K562 (cell line): ENCODE data around the gene TCAP. TPM values are rescaled to one million over a fixed set of nuclear protein-coding genes. Genes with fewer than 3 reads are reported as not detected.
A peak's percentile ranks its signal among the peaks of the same experiment; 100 is the strongest.

ENCODE experiments used
- ATF7 ChIP-seq: fragments of 450-650 bp; IDR thresholded peaks from 2 replicates; pipeline ENCODE4 v1.7.1; 2014; ENCODE audit warnings: mild to moderate bottlenecking, moderate library complexity
- CCAR2 ChIP-seq: fragments of 200-400 bp; formaldehyde crosslinking; IDR thresholded peaks from 2 replicates; pipeline ENCODE4 v1.6.1; 2017; ENCODE audit warnings: mild to moderate bottlenecking, low read depth, low read length
- CXXC5 ChIP-seq: fragments of 250-450 bp; sonication (Bioruptor Pico); IDR thresholded peaks from 2 replicates; pipeline ENCODE4 v1.8.0; 2022; ENCODE audit warnings: inconsistent platforms, mild to moderate bottlenecking, moderate library complexity
- EWSR1 ChIP-seq: fragments of 450-650 bp; IDR thresholded peaks from 2 replicates; pipeline ENCODE4 v1.6.1; 2018; ENCODE audit warnings: borderline replicate concordance, mild to moderate bottlenecking, low read depth, moderate library complexity; ENCODE audit not compliant: partially characterized antibody
- HMGN3 ChIP-seq: IDR thresholded peaks from 2 replicates; pipeline ENCODE4 v1.6.1; 2011; ENCODE audit warnings: borderline replicate concordance, low read depth, mild to moderate bottlenecking, mixed read lengths, low read length; ENCODE audit not compliant: insufficient read length; ENCODE audit errors: extremely low read depth
- KAT8 ChIP-seq: fragments of 450-650 bp; IDR thresholded peaks from 2 replicates; pipeline ENCODE4 v1.6.1; 2016; ENCODE audit warnings: low read depth, mild to moderate bottlenecking
- MBD2 ChIP-seq: sonication (generic); IDR thresholded peaks from 2 replicates; pipeline ENCODE4 v1.6.1; 2016; ENCODE audit warnings: low read depth, borderline replicate concordance
- NCOA2 ChIP-seq, 2 experiments: fragments of 450-650 bp; IDR thresholded peaks; 2 replicates each; pipeline ENCODE4 v1.6.1; 2018; ENCODE audit warnings: mild to moderate bottlenecking in 2 of 2, moderate library complexity in 1 of 2; ENCODE audit not compliant: partially characterized antibody in 2 of 2
- SMARCA4 ChIP-seq: fragments of 450-650 bp; IDR thresholded peaks from 2 replicates; pipeline ENCODE4 v1.6.1; 2016
- XRCC3 ChIP-seq: fragments of 450-650 bp; IDR thresholded peaks from 2 replicates; pipeline ENCODE4 v1.6.1; 2017; ENCODE audit warnings: mild to moderate bottlenecking, moderate library complexity
- ZNF217 ChIP-seq: sonication (generic); formaldehyde crosslinking; IDR thresholded peaks from 2 replicates; pipeline ENCODE4 v1.8.0; 2022; ENCODE audit warnings: mild to moderate bottlenecking, missing genetic modification reagents
- ZNF384 ChIP-seq: IDR thresholded peaks from 2 replicates; pipeline ENCODE4 v1.6.1; 2012; ENCODE audit warnings: low read depth, low read length, improper control_type of control experiment
- polyA plus RNA-seq, 8 experiments: library from polyadenylated mRNA; depleted of rRNA in 4 of 8; stranded (reverse) in 5 of 8; unstranded in 3 of 8; fragments of >200 nt; fragmentation: Nextera tagmentation in 2 of 8; fragmentation: Illumina TruSeq in 1 of 8; extraction: Ambion mirVana in 2 of 8; extraction: Trizol in 1 of 8; gene quantifications; 2 replicates each; pipeline versions ENCODE4 v1.2.1 to v1.2.3, GENCODE V29; 2011 to 2014; ENCODE audit warnings: inconsistent platforms in 1 of 8, missing spikeins in 1 of 8
- total RNA-seq, 7 experiments: library from RNA; depleted of rRNA in 6 of 7; stranded (reverse); fragments of >200 nt in 6 of 7; fragmentation: Illumina TruSeq in 2 of 7; extraction: Trizol in 2 of 7; gene quantifications; 2 replicates each; pipeline versions ENCODE4 v1.2.1 to v1.2.3, GENCODE V29; 2011 to 2021; ENCODE audit warnings: low replicate concordance in 1 of 7
- TF ChIP-seq, protein P1 (sequence below): fragments of 450-650 bp; formaldehyde crosslinking; IDR thresholded peaks from 2 replicates; pipeline ENCODE4 v1.4.0; 2020; ENCODE audit warnings: mild to moderate bottlenecking
- TF ChIP-seq, protein P2 (sequence below): sonication (generic); formaldehyde crosslinking; IDR thresholded peaks from 2 replicates; pipeline ENCODE4 v1.8.1; 2022; ENCODE audit warnings: missing genetic modification reagents
- TF ChIP-seq, protein P3 (sequence below): sonication (generic); formaldehyde crosslinking; IDR thresholded peaks from 2 replicates; pipeline ENCODE4 v1.8.1; 2022; ENCODE audit warnings: missing genetic modification reagents
- TF ChIP-seq, protein P4 (sequence below): fragments of 450-650 bp; formaldehyde crosslinking; IDR thresholded peaks from 2 replicates; pipeline ENCODE4 v1.4.0; 2022; ENCODE audit warnings: missing genetic modification characterization
- TF ChIP-seq, protein P5 (sequence below): fragments of 450-650 bp; formaldehyde crosslinking; IDR thresholded peaks from 2 replicates; pipeline ENCODE4 v1.4.0; 2020; ENCODE audit warnings: mild to moderate bottlenecking, mixed read lengths
- TF ChIP-seq, protein P6 (sequence below): fragments of 250-450 bp; sonication (Bioruptor Pico); IDR thresholded peaks from 2 replicates; pipeline ENCODE4 v1.4.0; 2020; ENCODE audit warnings: borderline replicate concordance

The TCAP gene
- total and polyA plus RNA-seq, 9 of the 15 experiments (the other 6 are each of a cell fraction or from before 2014, with no cell fraction given): 0.33 to 1.4 (median 0.82) TPM; not detected in 2

DNA sequence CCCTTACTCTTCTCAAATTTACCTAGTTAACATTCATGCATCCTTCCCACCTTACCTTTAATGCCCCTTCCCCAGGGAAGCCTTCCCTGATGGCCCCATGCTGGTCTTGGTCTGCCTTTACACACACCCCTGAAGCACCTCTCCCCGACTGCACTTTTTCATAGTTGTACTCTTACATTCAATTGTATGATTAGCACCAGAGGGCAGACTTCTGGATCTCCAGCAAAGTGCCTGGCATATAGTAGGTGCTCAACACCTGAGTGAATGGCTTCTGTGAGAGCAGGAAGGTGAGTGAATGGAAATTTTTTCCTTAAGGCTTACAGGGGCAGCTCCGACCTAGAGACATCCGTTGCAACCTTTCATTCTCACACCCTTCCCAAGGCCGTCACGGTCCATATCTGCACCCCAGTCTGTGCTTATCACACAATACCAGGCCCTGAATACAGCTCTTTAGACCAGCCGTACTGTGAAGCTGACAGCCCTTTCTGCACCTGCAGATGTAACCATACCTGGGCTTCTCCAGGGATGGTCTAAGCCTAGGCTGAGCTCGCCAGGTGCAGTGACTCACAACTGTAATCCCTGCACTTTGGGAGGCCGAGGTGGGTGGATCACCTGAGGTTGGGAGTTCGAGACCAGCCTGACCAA is 18.3 kb downstream of the TCAP start (continued):
- TF ChIP-seq, protein P1, sequence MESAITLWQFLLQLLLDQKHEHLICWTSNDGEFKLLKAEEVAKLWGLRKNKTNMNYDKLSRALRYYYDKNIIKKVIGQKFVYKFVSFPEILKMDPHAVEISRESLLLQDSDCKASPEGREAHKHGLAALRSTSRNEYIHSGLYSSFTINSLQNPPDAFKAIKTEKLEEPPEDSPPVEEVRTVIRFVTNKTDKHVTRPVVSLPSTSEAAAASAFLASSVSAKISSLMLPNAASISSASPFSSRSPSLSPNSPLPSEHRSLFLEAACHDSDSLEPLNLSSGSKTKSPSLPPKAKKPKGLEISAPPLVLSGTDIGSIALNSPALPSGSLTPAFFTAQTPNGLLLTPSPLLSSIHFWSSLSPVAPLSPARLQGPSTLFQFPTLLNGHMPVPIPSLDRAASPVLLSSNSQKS (CRISPR knock-in tag): no peak
- no peak for TF ChIP-seq HMGN3
- TF ChIP-seq, protein P2, sequence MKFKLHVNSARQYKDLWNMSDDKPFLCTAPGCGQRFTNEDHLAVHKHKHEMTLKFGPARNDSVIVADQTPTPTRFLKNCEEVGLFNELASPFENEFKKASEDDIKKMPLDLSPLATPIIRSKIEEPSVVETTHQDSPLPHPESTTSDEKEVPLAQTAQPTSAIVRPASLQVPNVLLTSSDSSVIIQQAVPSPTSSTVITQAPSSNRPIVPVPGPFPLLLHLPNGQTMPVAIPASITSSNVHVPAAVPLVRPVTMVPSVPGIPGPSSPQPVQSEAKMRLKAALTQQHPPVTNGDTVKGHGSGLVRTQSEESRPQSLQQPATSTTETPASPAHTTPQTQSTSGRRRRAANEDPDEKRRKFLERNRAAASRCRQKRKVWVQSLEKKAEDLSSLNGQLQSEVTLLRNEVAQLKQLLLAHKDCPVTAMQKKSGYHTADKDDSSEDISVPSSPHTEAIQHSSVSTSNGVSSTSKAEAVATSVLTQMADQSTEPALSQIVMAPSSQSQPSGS (CRISPR knock-in tag): no peak
- TF ChIP-seq, protein P3, sequence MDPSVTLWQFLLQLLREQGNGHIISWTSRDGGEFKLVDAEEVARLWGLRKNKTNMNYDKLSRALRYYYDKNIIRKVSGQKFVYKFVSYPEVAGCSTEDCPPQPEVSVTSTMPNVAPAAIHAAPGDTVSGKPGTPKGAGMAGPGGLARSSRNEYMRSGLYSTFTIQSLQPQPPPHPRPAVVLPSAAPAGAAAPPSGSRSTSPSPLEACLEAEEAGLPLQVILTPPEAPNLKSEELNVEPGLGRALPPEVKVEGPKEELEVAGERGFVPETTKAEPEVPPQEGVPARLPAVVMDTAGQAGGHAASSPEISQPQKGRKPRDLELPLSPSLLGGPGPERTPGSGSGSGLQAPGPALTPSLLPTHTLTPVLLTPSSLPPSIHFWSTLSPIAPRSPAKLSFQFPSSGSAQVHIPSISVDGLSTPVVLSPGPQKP: no peak
- TF ChIP-seq CCAR2: no peak
- peak; percentile 55; the same call in 1 of the 2 replicates for TF ChIP-seq SMARCA4
- TF ChIP-seq, protein P4, sequence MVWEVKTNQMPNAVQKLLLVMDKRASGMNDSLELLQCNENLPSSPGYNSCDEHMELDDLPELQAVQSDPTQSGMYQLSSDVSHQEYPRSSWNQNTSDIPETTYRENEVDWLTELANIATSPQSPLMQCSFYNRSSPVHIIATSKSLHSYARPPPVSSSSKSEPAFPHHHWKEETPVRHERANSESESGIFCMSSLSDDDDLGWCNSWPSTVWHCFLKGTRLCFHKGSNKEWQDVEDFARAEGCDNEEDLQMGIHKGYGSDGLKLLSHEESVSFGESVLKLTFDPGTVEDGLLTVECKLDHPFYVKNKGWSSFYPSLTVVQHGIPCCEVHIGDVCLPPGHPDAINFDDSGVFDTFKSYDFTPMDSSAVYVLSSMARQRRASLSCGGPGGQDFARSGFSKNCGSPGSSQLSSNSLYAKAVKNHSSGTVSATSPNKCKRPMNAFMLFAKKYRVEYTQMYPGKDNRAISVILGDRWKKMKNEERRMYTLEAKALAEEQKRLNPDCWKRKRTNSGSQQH (CRISPR knock-in tag): no peak
- TF ChIP-seq KAT8: no peak
- TF ChIP-seq, protein P5, sequence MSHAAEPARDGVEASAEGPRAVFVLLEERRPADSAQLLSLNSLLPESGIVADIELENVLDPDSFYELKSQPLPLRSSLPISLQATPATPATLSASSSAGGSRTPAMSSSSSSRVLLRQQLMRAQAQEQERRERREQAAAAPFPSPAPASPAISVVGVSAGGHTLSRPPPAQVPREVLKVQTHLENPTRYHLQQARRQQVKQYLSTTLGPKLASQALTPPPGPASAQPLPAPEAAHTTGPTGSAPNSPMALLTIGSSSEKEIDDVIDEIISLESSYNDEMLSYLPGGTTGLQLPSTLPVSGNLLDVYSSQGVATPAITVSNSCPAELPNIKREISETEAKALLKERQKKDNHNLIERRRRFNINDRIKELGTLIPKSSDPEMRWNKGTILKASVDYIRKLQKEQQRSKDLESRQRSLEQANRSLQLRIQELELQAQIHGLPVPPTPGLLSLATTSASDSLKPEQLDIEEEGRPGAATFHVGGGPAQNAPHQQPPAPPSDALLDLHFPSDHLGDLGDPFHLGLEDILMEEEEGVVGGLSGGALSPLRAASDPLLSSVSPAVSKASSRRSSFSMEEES (CRISPR knock-in tag): no peak
- no peak for TF ChIP-seq ZNF217 (CRISPR knock-in tag)
- TF ChIP-seq, protein P6, sequence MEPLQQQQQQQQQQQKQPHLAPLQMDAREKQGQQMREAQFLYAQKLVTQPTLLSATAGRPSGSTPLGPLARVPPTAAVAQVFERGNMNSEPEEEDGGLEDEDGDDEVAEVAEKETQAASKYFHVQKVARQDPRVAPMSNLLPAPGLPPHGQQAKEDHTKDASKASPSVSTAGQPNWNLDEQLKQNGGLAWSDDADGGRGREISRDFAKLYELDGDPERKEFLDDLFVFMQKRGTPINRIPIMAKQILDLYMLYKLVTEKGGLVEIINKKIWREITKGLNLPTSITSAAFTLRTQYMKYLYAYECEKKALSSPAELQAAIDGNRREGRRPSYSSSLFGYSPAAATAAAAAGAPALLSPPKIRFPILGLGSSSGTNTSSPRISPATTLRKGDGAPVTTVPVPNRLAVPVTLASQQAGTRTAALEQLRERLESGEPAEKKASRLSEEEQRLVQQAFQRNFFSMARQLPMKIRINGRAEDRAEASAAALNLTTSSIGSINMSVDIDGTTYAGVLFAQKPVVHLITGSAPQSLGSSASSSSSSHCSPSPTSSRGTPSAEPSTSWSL: no peak
- no peak for TF ChIP-seq MBD2
- TF ChIP-seq CXXC5 (CRISPR knock-in tag): peak; percentile 52; the same call in 1 of the 2 replicates
- TF ChIP-seq XRCC3: no peak
- no peak for TF ChIP-seq NCOA2 (IDR thresholded peaks at IDR 0.05; ENCODE audit: partially characterized antibody in 2 of 2)
- no peak for TF ChIP-seq ZNF384
- no peak for TF ChIP-seq EWSR1
- TF ChIP-seq ATF7: no peak
